HG03064 (cell line): ENCODE measurements around the gene JMJD8.
A peak's percentile ranks its signal among the peaks of the same experiment; 100 is the strongest.

ENCODE experiments used
- ATAC-seq: cut with Tn5 transposase; IDR thresholded peaks from one replicate; pipeline ENCODE4 v1.9.1; 2021; ENCODE audit warnings: low read depth; ENCODE audit not compliant: unreplicated experiment

JMJD8 gene

DNA sequence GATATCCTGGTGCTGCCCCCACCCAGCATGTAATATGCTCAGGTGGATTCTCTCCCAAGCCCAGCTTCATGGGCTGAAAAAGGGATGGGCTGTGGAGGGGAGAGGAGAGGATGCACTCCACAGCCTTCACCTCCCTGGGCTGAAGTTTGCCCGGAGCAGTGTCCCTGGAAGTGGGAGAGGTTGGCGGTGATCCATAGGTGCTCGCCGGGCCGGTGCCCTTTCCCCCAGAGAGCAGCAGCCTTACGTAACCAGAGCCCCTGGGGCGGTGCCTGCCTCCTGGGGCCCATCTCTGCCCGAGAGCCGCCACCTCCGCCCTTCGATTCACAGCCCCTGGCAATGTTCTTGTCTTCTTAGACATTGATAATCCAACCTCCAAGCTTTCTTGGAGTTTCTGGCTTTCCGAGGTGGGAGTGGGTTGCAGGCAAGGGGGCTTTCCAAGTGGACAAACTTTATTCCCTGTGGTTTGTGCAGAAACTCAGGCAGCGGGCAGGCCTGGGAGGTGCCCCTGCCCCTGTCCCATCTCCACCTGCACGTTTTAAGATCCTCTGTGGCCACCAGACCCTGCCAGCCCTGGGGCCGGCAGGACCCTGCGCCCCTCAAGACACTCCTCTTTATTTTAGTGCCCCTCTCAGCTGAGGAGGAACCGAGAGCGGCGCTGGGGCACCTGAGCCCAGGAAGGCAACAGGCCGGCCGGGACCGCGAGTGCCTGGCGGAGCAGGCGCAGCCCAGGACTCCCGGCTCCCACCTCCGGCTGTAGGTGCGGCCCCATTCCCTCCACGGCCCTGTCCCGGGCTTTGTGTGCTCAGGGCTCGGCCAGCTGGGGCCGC, 38.1 kb downstream of the JMJD8 start:
- no peak for ATAC-seq

DNA sequence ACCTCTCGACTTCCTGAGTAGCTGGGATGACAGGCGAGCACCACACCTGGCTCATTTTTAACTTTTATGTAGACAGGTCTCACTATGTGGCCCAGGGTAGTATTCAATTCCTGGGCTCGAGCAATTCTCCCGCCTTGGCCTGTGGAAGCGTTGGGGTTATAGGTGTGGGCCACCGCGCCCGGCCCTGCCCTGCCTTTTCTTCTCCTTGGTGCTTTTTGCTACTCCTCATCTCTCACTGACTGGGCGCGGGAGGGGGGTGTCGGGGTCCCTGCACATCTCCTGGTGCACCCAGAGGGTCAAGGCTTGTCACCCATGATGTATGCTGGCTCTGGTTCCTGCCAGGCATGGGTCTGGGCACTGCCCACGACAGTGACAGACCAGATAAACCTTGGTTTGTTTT, 39.6 kb downstream of the JMJD8 start:
- no peak for ATAC-seq

DNA sequence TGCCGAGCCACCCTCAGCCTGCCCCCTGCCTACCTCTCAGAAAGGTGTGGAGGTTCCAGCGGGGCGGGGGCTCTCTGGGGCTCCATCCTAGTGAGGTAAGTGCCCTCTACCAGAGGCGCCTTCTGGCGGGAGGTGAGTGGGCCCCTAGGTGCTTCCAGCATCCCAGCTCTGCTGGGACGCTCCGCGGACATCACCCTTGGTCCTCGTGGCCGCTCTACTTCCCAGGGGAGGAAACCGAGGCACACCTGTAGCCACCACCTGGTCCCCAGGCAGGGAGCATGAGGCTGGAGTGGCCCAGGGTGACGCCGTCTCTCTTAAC, 41.1 kb downstream of the JMJD8 start:
- no peak for ATAC-seq

DNA sequence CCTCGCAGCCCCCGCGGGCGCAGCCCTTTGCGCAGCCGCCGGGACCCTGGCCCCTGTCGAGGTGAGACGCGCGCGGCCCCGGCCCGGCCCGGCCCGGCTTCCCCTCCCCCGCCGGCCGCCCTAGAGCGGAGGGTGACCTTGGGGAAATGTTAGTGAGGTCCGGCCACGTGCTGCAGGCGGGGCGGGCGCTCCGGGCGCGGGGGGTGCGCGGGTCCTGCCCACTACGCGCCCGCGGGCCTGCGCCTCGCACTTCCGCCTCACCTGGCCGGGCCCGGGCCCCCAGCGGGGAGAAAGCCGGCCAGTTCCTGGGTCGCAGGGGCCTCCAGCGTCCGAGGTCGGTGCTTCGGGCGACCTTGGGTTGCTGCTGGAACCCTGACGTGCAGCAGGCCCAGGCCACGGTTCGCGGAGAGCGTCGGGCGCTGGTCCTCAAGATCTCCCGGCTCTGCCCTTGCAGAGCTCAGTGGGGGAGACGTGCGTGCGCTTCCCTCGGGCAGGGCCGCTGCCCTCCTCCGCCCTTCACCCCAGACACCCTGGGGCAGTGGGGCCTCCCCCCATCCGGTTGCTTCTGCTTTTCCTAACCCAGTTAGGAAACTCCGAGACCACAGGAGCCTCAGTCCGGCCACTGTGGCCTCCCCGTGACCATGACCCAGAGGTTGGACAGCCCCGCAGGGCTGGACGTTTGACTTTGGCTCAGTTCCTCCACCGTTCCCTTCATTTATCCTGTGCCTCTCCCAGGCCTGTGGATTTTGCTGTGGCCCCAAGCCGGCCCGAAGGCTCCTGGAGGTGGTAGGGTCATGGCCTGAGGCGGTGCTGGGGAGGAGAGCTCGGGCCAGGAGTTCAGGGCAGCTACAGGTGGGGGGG, 41.7 kb downstream of the JMJD8 start:
- no peak for ATAC-seq

DNA sequence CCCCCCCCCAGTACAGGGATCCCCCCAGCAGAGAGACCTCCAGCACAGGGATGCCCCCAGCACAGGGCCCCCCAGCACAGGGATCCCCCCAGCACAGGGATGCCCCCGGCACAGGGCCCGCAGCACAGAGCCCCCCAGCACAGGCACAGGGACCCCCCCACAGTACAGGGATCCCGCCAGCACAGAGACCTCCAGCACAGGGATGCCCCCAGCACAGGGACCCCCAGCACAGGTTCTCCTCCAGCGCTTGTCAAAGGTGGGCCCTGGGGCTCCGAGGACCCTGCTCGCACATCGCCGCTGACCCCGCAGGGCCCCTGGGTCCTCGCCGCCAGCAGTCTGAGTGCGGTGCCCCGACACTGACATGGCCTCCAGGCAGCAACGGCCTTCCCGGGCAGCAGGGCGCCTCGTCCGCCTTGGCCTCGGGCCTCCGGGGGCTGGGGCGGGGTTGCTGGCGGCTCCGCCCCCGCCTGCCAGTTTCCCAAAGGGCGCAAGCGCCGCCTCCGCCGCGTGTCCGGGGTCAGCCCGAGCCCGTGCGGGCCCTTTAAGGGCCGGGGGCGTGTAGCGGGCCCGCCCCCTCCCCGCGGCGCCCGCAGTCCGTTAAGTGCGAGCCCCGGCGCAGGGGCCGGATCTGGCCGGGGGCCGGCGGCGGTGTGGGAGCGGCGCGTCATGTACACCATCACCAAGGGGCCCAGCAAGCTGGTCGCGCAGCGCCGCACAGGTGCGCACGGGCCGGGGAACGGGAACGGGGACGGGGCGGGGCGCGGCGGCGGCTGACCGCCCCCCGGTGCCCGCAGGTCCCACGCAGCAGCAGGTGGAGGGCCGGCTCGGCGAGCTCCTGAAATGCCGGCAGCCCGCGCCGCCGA, 42.6 kb downstream of the JMJD8 start, which contains the start of gene MCRIP2:
Gene MCRIP2, plus strand, starts transcription at position 503 of the 863 bp plus-strand sequence. Its CDS starts 164 bp downstream, at position 667.
- ATAC-seq: no peak

DNA sequence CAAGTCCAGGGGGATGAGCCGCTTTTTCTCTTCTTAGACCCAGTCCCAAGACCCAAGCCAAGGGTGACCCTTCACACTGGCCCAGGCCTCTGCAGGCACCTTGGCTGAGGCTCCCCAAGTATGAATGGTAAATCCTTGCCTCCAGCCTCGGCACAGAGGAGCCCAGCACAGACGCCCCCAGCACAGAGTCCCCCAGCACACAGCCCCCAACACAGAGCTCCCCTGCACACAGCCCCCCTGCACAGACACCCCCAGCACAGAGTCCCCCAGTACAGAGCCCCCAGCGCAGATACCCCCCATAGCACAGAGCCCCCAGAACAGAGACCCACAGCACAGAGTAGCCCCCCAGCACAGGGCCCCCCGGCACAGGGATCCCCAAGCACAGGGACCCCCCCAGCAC, 43.5 kb downstream of the JMJD8 start:
- no peak for ATAC-seq

DNA sequence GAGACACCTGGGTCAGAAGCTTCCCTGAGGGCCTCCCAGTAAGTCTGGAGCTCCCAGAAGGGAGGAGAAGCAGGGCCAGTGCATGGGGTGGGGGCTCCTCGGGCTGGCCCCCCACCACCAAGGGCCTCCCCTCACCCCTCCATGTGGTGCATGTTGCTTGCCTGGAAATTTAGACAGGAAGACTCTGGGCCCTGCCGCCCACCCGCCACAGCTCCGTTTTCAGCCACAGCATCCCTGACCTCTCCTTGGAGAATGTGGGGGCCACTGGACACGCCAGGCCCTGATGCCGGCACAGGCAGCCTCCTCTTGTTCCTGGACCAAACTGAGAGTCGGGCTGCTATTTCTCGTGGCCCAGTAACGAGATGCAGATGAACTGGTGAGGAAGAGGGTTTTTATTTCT, 45.3 kb downstream of the JMJD8 start:
- no peak for ATAC-seq

DNA sequence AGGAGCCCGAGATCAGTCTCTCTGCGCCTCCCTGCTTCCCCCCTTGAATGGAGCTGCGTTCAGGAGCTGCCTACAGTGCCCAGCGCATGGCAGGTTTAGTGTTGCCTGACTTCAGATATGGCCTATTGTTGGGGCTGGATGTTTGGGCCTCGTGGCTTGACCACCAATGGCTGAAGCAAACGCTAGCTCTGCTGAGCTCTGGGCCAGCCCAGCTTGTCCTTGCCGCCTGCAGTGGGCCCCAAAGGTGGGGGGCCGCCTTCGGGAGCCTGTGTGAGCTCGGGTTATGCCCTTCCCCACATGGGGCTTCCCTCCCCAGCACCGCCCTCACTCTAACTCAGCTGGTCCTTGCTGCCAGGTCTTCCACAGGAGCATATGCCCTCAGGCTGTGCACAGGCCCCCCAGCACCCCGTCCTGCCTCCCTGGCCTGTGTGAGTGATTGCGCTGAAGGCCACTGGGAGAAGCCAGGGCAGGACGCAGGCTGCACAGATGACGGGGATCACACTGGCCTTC, 46.0 kb downstream of the JMJD8 start:
- no peak for ATAC-seq

DNA sequence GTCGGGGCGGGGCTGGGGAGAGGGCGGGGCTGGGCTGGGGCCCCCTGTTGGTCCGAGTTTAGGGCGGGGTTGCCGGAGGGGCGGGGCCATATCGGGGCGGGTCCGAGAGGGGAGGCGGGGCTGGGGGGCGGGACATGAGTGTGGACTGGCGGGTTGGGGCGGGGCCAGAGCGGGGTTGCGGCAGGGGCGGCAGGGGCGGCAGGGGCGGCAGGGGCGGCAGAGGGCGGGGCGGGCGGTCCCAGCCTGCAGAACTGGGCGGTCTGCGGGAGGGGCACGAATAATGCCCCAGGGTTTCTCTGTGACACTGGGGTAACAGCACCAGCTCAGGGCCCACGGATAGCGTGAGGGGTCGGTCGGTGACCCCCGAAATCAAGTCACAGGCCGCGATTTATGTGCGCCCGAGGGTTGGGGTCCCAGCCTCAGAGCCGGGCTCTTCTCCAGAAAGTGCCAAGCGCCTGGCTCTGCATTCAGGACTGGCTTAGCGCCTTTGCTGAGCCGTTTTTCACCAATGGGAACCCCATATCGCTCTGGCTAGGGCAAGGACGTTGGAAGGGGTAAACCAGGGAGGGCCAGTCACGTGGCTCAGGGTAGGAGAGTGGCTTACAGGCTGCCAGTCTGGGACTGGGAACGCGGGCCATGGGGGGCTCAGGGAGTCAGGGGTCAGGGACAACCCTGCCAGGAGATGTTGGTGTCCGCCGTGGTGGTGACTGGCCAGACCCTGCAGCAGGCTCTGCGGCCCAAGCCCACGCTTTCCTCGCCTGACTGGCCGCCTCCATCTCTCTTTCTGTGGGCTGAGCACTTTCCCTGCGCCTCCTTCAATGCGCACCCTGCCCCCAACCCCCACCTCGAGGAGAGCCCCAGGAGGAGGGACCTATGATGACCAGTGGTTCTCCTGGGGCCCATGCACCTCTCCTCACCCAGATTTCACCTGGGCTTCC, 46.8 kb downstream of the JMJD8 start:
- ATAC-seq: no peak

DNA sequence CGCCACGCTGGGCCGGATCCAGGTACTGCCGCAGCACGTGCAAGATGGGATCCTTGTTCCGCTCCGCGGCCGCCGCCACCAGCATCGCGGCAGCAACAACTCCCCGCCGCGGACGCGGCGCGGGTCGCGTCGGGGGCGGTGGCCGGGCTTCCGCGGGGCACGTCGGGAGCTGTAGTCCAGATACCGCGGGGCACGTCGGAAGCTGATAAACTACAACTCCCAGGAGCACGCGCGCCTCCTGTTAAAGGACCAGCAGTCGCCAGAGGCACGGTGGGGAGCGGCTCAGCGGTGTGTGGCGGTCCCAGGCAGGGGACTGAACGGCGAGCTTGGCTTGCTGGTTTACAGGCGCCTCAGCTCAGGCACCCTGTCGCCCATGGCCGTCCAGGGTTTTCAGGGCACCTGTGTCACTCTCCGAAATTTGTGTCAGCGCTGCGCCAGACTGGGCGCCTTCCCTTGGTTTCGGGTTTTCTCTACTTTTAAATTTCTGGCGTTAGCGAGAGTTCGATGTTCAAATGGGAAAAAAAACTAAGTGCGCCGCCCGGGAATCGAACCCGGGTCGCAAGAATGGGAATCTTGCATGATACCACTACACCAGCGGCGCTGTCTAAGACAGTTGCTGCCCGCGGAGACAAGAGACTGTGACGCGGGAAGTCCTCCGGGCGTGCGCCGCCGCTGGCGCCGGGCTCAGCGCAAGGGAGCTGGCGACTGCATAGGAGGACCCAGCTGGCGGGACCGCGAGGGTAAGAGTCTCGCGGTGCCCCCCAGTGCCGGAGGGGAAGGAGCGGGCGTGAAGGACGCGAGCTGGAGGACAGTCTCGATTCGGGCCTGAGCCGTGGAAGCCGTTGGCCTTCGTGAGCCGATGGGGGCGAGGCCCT, 47.7 kb downstream of the JMJD8 start, which contains the start of gene METTL26:
Gene METTL26, minus strand, starts transcription at position 100 of the 875 bp plus-strand sequence. Its CDS starts 15 bp downstream, at position 85.
- ATAC-seq: peak; percentile 69

DNA sequence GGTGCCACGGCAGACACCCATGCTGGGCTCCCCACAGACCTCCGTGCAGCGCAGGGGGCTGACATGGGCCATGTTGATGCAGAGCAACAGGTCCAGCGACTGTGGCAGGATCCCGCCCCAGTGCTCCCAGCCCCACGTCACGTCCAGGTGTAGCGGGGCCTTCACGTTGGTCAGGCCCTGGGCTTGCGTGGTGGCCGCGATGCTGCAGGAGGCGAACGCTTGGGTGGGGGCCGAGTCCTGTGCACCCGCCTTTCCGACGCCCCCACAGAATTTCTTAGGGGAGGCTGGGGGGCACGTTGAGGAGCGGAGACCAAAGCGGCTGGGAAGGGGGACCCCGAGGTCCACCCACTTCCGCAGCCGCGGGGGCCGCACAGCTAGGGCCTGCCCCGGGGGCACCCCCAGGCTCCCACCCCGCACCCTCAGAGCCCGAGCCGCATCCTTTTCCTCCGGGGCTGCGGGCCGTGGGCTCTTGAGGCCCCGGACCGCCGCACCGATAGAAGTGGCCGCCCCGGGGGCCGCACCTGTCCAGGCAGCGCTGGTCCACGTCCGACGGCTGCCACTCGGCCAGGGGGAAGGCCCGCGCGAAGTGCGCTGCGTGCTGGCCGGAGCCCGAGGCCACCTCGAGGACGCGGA, 48.4 kb downstream of the JMJD8 start:
- ATAC-seq: no peak

DNA sequence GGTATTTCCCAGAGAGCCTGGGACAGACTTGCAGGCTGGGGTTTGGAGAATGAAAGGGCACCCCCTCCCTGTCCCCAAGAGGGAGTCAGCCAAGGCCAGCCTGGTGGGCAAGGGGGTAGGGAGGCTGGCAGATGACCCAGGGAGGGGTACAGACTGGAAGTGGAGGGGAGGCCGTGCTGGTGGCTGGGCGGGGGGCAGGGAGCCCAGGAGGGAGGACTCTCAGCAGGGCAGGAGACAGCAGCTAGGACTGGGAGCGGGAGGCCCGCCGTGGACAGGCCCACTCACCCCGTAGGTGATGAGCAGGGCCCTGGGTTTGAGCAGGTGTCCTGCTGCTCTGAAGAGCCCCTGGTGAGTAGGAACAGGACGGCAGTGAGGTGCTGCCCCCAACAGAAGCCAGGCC, 49.1 kb downstream of the JMJD8 start:
- ATAC-seq: no peak

DNA sequence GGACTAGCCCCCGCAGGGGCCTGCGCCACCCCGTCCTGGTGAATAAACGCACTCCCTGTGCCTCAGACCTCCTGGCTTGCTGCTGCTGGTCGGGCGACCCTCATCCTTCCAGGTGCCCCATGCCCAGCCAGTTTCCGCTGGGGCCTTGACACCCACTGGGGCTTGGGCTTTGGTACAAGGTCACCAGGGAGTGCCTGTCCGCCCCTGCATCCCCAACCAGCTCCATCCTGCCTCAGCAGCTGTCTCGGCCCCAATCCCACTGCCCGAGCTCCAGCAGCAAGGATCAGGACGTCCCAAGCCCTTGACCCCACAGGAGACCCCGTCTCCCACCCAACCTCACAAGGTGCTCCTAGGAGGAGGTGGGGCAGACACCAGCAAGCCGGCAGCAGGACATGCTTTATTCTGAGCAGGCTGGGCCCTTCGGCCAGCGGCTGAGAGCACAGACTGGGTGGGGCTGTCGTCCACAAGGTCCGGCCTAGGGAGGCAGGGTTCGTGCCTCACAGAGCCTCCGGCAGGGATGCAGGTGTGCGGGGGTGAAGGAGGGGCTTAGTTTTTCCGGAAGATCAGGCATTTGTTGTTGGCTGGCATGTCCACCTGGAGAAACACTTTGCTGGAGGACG, 50.0 kb downstream of the JMJD8 start:
- no peak for ATAC-seq

DNA sequence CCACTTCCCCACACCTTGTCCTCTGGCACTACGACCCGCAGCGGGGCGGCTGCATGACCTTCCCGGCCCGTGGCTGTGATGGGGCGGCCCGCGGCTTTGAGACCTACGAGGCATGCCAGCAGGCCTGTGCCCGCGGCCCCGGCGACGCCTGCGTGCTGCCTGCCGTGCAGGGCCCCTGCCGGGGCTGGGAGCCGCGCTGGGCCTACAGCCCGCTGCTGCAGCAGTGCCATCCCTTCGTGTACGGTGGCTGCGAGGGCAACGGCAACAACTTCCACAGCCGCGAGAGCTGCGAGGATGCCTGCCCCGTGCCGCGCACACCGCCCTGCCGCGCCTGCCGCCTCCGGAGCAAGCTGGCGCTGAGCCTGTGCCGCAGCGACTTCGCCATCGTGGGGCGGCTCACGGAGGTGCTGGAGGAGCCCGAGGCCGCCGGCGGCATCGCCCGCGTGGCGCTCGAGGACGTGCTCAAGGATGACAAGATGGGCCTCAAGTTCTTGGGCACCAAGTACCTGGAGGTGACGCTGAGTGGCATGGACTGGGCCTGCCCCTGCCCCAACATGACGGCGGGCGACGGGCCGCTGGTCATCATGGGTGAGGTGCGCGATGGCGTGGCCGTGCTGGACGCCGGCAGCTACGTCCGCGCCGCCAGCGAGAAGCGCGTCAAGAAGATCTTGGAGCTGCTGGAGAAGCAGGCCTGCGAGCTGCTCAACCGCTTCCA, 50.6 kb downstream of the JMJD8 start:
- ATAC-seq: no peak

DNA sequence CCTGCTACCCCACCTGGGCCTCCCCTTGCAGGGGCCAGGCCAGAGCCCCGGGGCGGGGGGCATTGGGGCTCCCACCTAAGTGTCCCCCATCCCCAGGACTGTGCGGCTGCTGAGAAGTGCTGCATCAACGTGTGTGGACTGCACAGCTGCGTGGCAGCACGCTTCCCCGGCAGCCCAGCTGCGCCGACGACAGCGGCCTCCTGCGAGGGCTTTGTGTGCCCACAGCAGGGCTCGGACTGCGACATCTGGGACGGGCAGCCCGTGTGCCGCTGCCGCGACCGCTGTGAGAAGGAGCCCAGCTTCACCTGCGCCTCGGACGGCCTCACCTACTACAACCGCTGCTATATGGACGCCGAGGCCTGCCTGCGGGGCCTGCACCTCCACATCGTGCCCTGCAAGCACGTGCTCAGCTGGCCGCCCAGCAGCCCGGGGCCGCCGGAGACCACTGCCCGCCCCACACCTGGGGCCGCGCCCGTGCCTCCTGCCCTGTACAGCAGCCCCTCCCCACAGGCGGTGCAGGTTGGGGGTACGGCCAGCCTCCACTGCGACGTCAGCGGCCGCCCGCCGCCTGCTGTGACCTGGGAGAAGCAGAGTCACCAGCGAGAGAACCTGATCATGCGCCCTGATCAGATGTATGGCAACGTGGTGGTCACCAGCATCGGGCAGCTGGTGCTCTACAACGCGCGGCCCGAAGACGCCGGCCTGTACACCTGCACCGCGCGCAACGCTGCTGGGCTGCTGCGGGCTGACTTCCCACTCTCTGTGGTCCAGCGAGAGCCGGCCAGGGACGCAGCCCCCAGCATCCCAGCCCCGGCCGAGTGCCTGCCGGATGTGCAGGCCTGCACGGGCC, 51.4 kb downstream of the JMJD8 start:
- ATAC-seq: no peak

DNA sequence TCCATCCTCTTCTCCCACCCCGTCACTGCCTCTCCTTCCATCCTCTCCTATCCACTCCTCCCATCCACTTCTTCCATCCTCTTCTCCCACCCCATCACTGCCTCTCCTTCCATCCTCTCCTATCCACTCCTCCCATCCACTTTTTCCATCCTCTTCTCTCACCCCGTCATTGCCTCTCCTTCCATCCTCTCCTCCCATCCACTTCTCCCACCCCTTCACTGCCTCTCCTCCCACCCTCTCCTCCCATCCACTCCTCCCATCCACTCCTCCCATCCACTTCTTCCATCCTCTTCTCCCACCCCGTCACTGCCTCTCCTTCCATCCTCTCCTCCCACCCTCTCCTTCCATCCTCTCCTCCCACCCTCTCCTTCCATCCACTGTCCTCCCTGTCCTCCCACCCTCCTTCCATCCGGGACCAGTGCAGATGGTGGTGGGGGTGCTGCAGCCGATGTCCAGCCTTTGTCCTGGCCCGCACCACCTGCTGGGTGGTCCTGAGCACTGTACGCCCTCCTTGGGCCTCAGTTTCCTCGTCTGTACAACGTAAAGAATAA, 52.3 kb downstream of the JMJD8 start:
- no peak for ATAC-seq
